Measurements from ENCODE around the gene USP13. TPM values are rescaled to one million over a fixed set of nuclear protein-coding genes. Genes with fewer than 3 reads are reported as not detected.

The USP13 gene
- total and polyA plus RNA-seq, 2 donors (not counting 3 experiments of a cell fraction or from before 2014, with no cell fraction given), result 5.8 to 24.0 TPM

DNA sequence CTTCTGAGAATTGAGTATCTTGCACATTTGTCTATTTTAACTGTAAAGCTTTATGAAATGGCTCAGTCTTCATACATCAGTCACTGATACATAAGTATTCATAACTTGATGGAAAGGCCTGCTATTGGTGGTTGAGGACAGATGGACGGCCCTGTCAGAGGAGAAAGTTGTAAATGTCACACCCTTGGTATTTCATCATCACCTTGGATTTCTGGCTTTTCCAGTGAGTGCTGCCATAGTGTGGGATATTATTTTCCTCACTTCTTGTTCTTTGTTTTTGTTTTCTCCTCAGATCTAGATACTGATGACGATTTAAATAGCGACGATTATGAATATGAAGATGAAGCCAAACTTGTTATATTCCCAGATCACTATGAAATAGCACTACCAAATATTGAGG is 47.9 kb downstream of the USP13 start:
- Histone ChIP-seq H3K27ac (ENCODE audit: insufficient read depth, low read depth, low read length) (no peak overlapping the region), H3K9me3 (replicated peaks; ENCODE audit: control insufficient read depth, insufficient read depth, low read length) (no peaks in the 10 kb centered on the region), H2AFZ (ENCODE audit: low read depth, low read length) (no peak overlapping the region), H3K4me2 (ENCODE audit: insufficient read depth, low read length) (no peak overlapping the region), H3K79me2 (ENCODE audit: control insufficient read depth, insufficient read depth, low read length) (no peaks in the 10 kb centered on the region), H3K4me3 (replicated peaks in 1 of 3; ENCODE audit: insufficient read depth in 1 of 3, low read depth in 1 of 3, low read length in 3 of 3) (no peak overlapping the region), H3K36me3 (ENCODE audit: control insufficient read depth in 2 of 2, extremely low read depth in 1 of 2, insufficient read depth in 2 of 2, low read length in 2 of 2) (peaks cover 0 to 4% of the 10 kb centered on the region in 2 experiments), H4K20me1 (replicated peaks; ENCODE audit: control insufficient read depth, extremely low read depth, insufficient read depth, low read length) (no peaks in the 10 kb centered on the region), H3K4me1 (ENCODE audit: control insufficient read depth, extremely low read depth, insufficient read depth, low read length) (peaks cover 4% of the 10 kb centered on the region), H3K27me3 (ENCODE audit: control insufficient read depth in 2 of 2, insufficient read depth in 2 of 2, low read length in 2 of 2) (no peaks in the 10 kb centered on the region), H3K9ac (replicated peaks; ENCODE audit: extremely low read depth, insufficient read depth, low read length) (no peak overlapping the region), H3K9me1 (replicated peaks; ENCODE audit: control insufficient read depth, extremely low read depth, insufficient read depth, low read length) (no peaks in the 10 kb centered on the region)
- BruUV-seq (replicated peaks), result no TSS peak
- no peak for TF ChIP-seq EZH2 (IDR thresholded peaks at IDR 0.05; ENCODE audit: borderline replicate concordance, low read depth, low read length, severe bottlenecking)
- no peak for TF ChIP-seq POLR2AphosphoS5 (IDR thresholded peaks at IDR 0.05; ENCODE audit: insufficient read depth, low read depth, low read length)
- no peak for TF ChIP-seq FOS (IDR thresholded peaks at IDR 0.05; ENCODE audit: borderline replicate concordance, insufficient read depth, low read length)
- no peak for TF ChIP-seq POLR2A (IDR thresholded peaks at IDR 0.05; ENCODE audit: low read depth, low read length)
- TF ChIP-seq, protein P1, sequence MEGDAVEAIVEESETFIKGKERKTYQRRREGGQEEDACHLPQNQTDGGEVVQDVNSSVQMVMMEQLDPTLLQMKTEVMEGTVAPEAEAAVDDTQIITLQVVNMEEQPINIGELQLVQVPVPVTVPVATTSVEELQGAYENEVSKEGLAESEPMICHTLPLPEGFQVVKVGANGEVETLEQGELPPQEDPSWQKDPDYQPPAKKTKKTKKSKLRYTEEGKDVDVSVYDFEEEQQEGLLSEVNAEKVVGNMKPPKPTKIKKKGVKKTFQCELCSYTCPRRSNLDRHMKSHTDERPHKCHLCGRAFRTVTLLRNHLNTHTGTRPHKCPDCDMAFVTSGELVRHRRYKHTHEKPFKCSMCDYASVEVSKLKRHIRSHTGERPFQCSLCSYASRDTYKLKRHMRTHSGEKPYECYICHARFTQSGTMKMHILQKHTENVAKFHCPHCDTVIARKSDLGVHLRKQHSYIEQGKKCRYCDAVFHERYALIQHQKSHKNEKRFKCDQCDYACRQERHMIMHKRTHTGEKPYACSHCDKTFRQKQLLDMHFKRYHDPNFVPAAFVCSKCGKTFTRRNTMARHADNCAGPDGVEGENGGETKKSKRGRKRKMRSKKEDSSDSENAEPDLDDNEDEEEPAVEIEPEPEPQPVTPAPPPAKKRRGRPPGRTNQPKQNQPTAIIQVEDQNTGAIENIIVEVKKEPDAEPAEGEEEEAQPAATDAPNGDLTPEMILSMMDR (IDR thresholded peaks at IDR 0.05; ENCODE audit: extremely low read depth in 1 of 2, insufficient read depth in 1 of 2, low read depth in 1 of 2, low read length in 2 of 2), result no peak
- TF ChIP-seq MYC (IDR thresholded peaks at IDR 0.05; ENCODE audit: low read depth, low read length), result no peak
- TF ChIP-seq, protein P2, sequence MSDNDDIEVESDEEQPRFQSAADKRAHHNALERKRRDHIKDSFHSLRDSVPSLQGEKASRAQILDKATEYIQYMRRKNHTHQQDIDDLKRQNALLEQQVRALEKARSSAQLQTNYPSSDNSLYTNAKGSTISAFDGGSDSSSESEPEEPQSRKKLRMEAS (IDR thresholded peaks at IDR 0.05; ENCODE audit: insufficient read depth, insufficient read length), result no peak
- no peak for TF ChIP-seq GATA2 (IDR thresholded peaks at IDR 0.05; ENCODE audit: insufficient read depth, insufficient read length, low read depth, low read length)
- no peak for TF ChIP-seq JUN (IDR thresholded peaks at IDR 0.05; ENCODE audit: borderline replicate concordance, insufficient read depth, insufficient read length, low read depth)
- ChIA-PET POLR2A (no interaction called here), CTCF (interaction anchor here (1.2 kb wide), 1 partner anchor 67 kb away, joined by 4 read pairs; no protein-coding TSS in a partner anchor)
- DNase-seq (ENCODE audit: low read depth, low spot score) (no peak), FAIRE-seq (no peak)
- intact Hi-C loops (cut with micrococcal nuclease) (no loop called here), dilution Hi-C loops (cut with MboI; ENCODE audit: extremely low pct_ligation_motif_present, low sequenced_read_pairs) (no loop called here)

Data from endothelial cell of umbilical vein (primary cell).